ENCODE results near the gene TARS3. TPM values are rescaled to one million over a fixed set of nuclear protein-coding genes. Genes with fewer than 3 reads are reported as not detected.
"Not testable (repeated sequence)": the region's sequence is repeated elsewhere in the genome, so short reads cannot be mapped to it uniquely, and the experiment has no call there.

TARS3 gene
- total RNA-seq, 1 experiment from 2014 or later, result 12.4 TPM

DNA sequence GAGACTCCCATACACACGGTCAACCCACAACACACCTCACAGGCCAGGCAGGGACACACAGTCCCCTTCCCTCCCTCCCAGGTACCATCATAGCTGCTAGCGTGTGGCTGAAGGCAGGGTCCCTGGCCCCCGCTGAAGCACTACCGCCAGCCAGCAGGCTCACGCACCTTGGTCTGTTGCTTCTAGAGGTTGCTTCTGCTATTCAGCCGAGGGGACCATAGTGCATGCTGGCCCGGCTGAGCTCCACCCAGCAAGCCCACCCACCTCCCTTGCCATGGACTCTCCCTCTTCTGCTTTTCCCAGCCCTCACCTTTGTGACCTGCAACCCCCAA, 41.0 kb upstream of the TARS3 start:
- intact Hi-C loops (cut with micrococcal nuclease; ENCODE audit: unreplicated experiment); H3K36me3 ChIP-seq (ENCODE audit: control insufficient read depth, insufficient read depth, low read length); POLR2A ChIA-PET; H3K4me1 ChIP-seq (ENCODE audit: control insufficient read depth, insufficient read depth, low read length); H3K27me3 ChIP-seq (ENCODE audit: control insufficient read depth, insufficient read depth, low read length); H3K27ac ChIP-seq (ENCODE audit: low read length); BruUV-seq (replicated peaks); CTCF ChIA-PET; ATAC-seq; in situ Hi-C loops (cut with HindIII; ENCODE audit: low pct_unique_long_range_greater_than_20kb, low sequenced_read_pairs); H3K9me3 ChIP-seq (ENCODE audit: control insufficient read depth, insufficient read depth, low read depth, low read length); H3K4me3 ChIP-seq (ENCODE audit: low read depth in 2 of 2, low read length in 2 of 2); DNase-seq (ENCODE audit: low read depth, low spot score): not testable (repeated sequence)

DNA sequence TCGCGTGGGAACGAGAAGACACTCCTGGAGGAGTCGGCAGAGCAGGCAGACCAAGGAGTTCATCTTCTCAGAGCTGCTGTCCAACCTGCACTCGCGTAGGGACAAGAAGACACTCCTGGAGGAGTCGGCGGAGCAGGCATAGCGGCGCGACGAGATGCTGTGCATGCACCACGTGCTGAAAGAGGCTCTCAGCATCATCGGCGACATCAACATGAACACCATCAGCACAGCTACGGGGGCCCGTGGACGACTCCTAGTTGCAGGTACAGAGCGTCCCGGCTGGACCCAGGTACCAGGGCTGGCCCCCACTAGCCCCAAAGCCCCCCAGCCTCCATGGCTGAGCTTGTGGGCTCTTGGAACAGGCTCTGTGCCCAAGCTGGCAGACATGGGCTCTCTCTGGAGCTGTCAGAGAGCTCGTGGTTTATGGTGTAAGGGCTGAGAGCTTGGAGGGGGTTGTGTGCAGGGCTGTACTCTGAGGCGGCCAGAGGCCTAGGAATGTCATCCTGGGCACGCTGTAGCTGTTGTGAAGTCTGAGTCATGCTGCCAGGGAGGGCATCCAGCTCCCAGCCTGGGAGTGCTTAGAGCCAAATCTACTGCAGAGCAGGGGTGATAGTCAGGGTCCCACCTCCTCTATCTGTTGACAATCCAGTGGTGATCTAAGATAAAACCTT, 40.5 kb upstream of the TARS3 start:
- H3K4me1 ChIP-seq (ENCODE audit: control insufficient read depth, insufficient read depth, low read length); BruUV-seq (replicated peaks); DNase-seq (ENCODE audit: low read depth, low spot score); H3K4me3 ChIP-seq (ENCODE audit: low read depth in 2 of 2, low read length in 2 of 2); H3K9me3 ChIP-seq (ENCODE audit: control insufficient read depth, insufficient read depth, low read depth, low read length); H3K36me3 ChIP-seq (ENCODE audit: control insufficient read depth, insufficient read depth, low read length); H3K27me3 ChIP-seq (ENCODE audit: control insufficient read depth, insufficient read depth, low read length); CTCF ChIA-PET; intact Hi-C loops (cut with micrococcal nuclease; ENCODE audit: unreplicated experiment); ATAC-seq; POLR2A ChIA-PET; in situ Hi-C loops (cut with HindIII; ENCODE audit: low pct_unique_long_range_greater_than_20kb, low sequenced_read_pairs); H3K27ac ChIP-seq (ENCODE audit: low read length): not testable (repeated sequence)

DNA sequence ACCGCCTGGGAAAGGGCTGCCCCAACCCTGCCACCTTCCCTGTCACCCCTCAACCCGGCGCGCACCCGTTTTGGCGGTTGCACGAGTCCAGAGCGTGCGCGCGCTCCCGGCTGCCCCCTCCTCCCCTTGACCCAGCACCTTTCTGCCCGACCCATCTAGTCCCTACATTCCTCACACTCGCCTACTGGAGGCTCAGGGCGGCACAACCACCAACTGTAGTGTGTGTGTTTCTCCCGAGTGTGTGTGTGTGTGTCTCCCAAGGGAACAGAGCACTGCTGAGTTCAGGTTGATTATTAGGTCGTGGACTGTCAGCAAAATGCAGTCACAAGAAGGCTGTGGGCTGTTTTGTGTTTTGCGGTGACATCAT, 22.4 kb upstream of the TARS3 start:
- H3K36me3 ChIP-seq (ENCODE audit: control insufficient read depth, insufficient read depth, low read length); H3K27me3 ChIP-seq (ENCODE audit: control insufficient read depth, insufficient read depth, low read length); H3K4me3 ChIP-seq (ENCODE audit: low read depth in 2 of 2, low read length in 2 of 2); DNase-seq (ENCODE audit: low read depth, low spot score); in situ Hi-C loops (cut with HindIII; ENCODE audit: low pct_unique_long_range_greater_than_20kb, low sequenced_read_pairs); POLR2A ChIA-PET; CTCF ChIA-PET; H3K27ac ChIP-seq (ENCODE audit: low read length); H3K9me3 ChIP-seq (ENCODE audit: control insufficient read depth, insufficient read depth, low read depth, low read length); H3K4me1 ChIP-seq (ENCODE audit: control insufficient read depth, insufficient read depth, low read length); intact Hi-C loops (cut with micrococcal nuclease; ENCODE audit: unreplicated experiment): not testable (repeated sequence)
- BruUV-seq (replicated peaks), result TSS peak; percentile 65
- 0 out of 2 replicates have a peak, but pooled peaks have one; percentile 20 for ATAC-seq

DNA sequence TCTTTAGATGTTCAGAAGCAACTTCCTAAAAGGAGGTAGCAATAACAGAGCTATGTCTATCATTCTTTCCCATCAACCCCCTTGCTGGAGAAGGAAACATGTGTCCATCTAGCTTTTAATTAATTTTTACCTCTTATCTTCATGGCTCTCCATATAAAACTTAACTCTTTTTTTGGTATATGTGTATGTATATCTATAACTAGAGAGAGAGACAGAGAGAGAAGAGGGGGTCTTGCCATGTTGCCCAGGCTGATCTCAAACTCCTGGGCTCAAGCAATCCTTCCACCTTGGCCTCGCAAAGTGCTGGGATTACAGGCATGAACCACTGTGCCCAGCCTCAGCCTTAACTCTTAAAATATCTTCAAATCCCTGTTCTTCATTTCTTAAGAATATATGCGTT, 10.6 kb upstream of the TARS3 start:
- POLR2A ChIA-PET; H3K9me3 ChIP-seq (ENCODE audit: control insufficient read depth, insufficient read depth, low read depth, low read length); H3K4me3 ChIP-seq (ENCODE audit: low read depth in 2 of 2, low read length in 2 of 2); intact Hi-C loops (cut with micrococcal nuclease; ENCODE audit: unreplicated experiment); ATAC-seq; H3K27me3 ChIP-seq (ENCODE audit: control insufficient read depth, insufficient read depth, low read length); BruUV-seq (replicated peaks); in situ Hi-C loops (cut with HindIII; ENCODE audit: low pct_unique_long_range_greater_than_20kb, low sequenced_read_pairs); H3K4me1 ChIP-seq (ENCODE audit: control insufficient read depth, insufficient read depth, low read length); H3K27ac ChIP-seq (ENCODE audit: low read length); CTCF ChIA-PET; DNase-seq (ENCODE audit: low read depth, low spot score); H3K36me3 ChIP-seq (ENCODE audit: control insufficient read depth, insufficient read depth, low read length): not testable (repeated sequence)

DNA sequence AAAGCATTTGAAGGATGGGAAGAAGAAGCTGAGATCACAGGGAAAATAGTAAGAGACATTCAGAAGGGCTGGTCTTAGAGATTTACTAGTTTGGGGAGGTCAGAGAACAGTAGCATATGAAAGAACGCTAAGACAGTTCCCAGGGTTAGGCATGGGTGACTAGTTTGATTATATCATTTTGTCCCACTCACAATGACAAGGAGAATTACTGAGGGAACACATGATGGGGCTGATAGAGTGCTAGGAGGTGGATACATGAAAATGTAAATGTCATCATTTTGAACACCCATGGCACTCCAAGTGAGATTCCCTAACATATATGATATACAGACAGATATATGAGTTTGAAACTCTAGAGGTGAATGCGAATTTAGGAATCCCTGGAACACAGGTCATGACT, 9.3 kb upstream of the TARS3 start:
- BruUV-seq (replicated peaks), result no TSS peak
- no peak overlapping the region for H3K27ac ChIP-seq (ENCODE audit: low read length)
- H3K4me1 ChIP-seq (ENCODE audit: control insufficient read depth, insufficient read depth, low read length), result no peaks in the 10 kb centered on the region
- POLR2A ChIA-PET, result no interaction called here
- no peak for ATAC-seq
- no peaks in the 10 kb centered on the region for H3K27me3 ChIP-seq (ENCODE audit: control insufficient read depth, insufficient read depth, low read length)
- in situ Hi-C loops (cut with HindIII; ENCODE audit: low pct_unique_long_range_greater_than_20kb, low sequenced_read_pairs) (no loop called here), intact Hi-C loops (cut with micrococcal nuclease; ENCODE audit: unreplicated experiment) (no loop called here)
- CTCF ChIA-PET, result no interaction called here
- no peak overlapping the region for H3K4me3 ChIP-seq (ENCODE audit: low read depth in 2 of 2, low read length in 2 of 2)
- H3K9me3 ChIP-seq (ENCODE audit: control insufficient read depth, insufficient read depth, low read depth, low read length), result no peaks in the 10 kb centered on the region
- TF ChIP-seq POLR2AphosphoS5 (IDR thresholded peaks at IDR 0.05; ENCODE audit: low read depth, low read length) (no peak), CTCF (IDR thresholded peaks at IDR 0.05) (no peak), REST (IDR thresholded peaks at IDR 0.05; ENCODE audit: insufficient read depth in 1 of 2, low read depth in 2 of 2, low read length in 1 of 2) (no peak), SIN3A (IDR thresholded peaks at IDR 0.05; ENCODE audit: borderline replicate concordance, insufficient read depth, low read depth, low read length) (no peak)
- H3K36me3 ChIP-seq (ENCODE audit: control insufficient read depth, insufficient read depth, low read length), result no peaks in the 10 kb centered on the region; the same call in 1 of the 2 replicates
- no peak for DNase-seq (ENCODE audit: low read depth, low spot score)

Data from Panc1 (cell line).